IMR-90 (cell line): ENCODE measurements around the gene USP9X. TPM values are rescaled to one million over a fixed set of nuclear protein-coding genes. Genes with fewer than 3 reads are reported as not detected.

Source experiments
- ATAC-seq: fragments of 200-7000 bp; cut with Tn5 transposase; 2 replicates; pipeline ENCODE4 v1.9.1; 2020; ENCODE audit warnings: low read depth, mild to moderate bottlenecking, moderate library complexity
- BruUV-seq: library from RNA; stranded (reverse); fragments of 400-500 nt; replicated peaks from 2 replicates; lab custom pipeline; 2021; lab: Mats Ljungman, UMichigan
- CTCF ChIA-PET: fragments of 300-600 bp; formaldehyde crosslinking; extraction: SDS; loops from one replicate; lab custom pipeline; 2021; ENCODE audit warnings: antibody characterized with exemption; lab: Yijun Ruan, JAX
- POLR2A ChIA-PET: fragments of 300-600 bp; sonication (Branson Sonifier 250); formaldehyde crosslinking; loops from one replicate; lab custom pipeline; 2022; ENCODE audit warnings: antibody characterized with exemption; ENCODE audit not compliant: unreplicated experiment; lab: Charles Lee
- DNase-seq: peaks from one replicate; pipeline ENCODE4 v3.0.0; 2013
- H2AFZ ChIP-seq: replicated peaks from 2 replicates; pipeline ENCODE3; 2013; ENCODE audit warnings: low read length, mild to moderate bottlenecking; ENCODE audit not compliant: poor library complexity
- H2AK5ac ChIP-seq: 2 replicates; pipeline ENCODE4 v1.6.1; 2013; ENCODE audit warnings: low read depth, low read length, inconsistent platforms
- H2AK9ac ChIP-seq: replicated peaks from 2 replicates; pipeline ENCODE3; 2013; ENCODE audit warnings: mild to moderate bottlenecking, low read depth, low read length, moderate library complexity; ENCODE audit not compliant: poor library complexity
- H2BK120ac ChIP-seq: 2 replicates; pipeline ENCODE4 v1.6.1; 2013; ENCODE audit warnings: low read depth, low read length, inconsistent platforms
- H2BK15ac ChIP-seq: 3 replicates; pipeline ENCODE4 v1.6.1; 2013; ENCODE audit warnings: low read depth, low read length, inconsistent platforms
- H2BK20ac ChIP-seq: 2 replicates; pipeline ENCODE4 v1.6.1; 2013; ENCODE audit warnings: low read depth, mild to moderate bottlenecking, inconsistent platforms, low read length, moderate library complexity
- H2BK5ac ChIP-seq: 2 replicates; pipeline ENCODE4 v1.6.1; 2013; ENCODE audit warnings: mild to moderate bottlenecking, low read depth, low read length, inconsistent platforms; ENCODE audit not compliant: poor library complexity, severe bottlenecking
- H3K14ac ChIP-seq: replicated peaks from 2 replicates; pipeline ENCODE4 v1.6.1; 2013; ENCODE audit warnings: low read depth, low read length, inconsistent platforms
- H3K18ac ChIP-seq: 2 replicates; pipeline ENCODE4 v1.6.1; 2013; ENCODE audit warnings: low read depth, low read length, control low read depth
- H3K23ac ChIP-seq: 2 replicates; pipeline ENCODE4 v1.6.1; 2013; ENCODE audit warnings: low read depth, low read length, inconsistent platforms
- H3K27ac ChIP-seq: 2 replicates; pipeline ENCODE4 v1.5.1; 2013; ENCODE audit warnings: mild to moderate bottlenecking, control low read depth, low read length; ENCODE audit not compliant: insufficient read depth
- H3K27me3 ChIP-seq: 2 replicates; pipeline ENCODE4 v1.6.1; 2013; ENCODE audit warnings: low read length; ENCODE audit not compliant: control insufficient read depth, insufficient read depth
- H3K36me3 ChIP-seq: 2 replicates; pipeline ENCODE4 v1.6.1; 2013; ENCODE audit warnings: low read length, mixed read lengths; ENCODE audit not compliant: control insufficient read depth, insufficient read depth
- H3K4ac ChIP-seq: 2 replicates; pipeline ENCODE4 v1.6.1; 2013; ENCODE audit warnings: low read depth, low read length, inconsistent platforms
- H3K4me1 ChIP-seq: 2 replicates; pipeline ENCODE4 v1.6.1; 2013; ENCODE audit warnings: low read length, mixed read lengths; ENCODE audit not compliant: control insufficient read depth, insufficient read depth
- H3K4me2 ChIP-seq: 2 replicates; pipeline ENCODE4 v1.6.1; 2013; ENCODE audit warnings: low read depth, mild to moderate bottlenecking, control low read depth, low read length, moderate library complexity
- H3K4me3 ChIP-seq: 2 replicates; pipeline ENCODE4 v1.5.1; 2013; ENCODE audit warnings: low read depth, mild to moderate bottlenecking, control low read depth, low read length, moderate library complexity; ENCODE audit not compliant: insufficient read depth
- H3K56ac ChIP-seq: 2 replicates; pipeline ENCODE4 v1.6.1; 2013; ENCODE audit warnings: low read length, inconsistent platforms; ENCODE audit not compliant: insufficient read depth; ENCODE audit errors: extremely low read depth
- H3K79me1 ChIP-seq, 2 experiments: 2 replicates each; pipeline ENCODE4 v1.6.1; 2013; ENCODE audit warnings: low read length in 2 of 2, inconsistent platforms in 1 of 2, low read depth in 1 of 2
- H3K9ac ChIP-seq: 2 replicates; pipeline ENCODE4 v1.6.1; 2013; ENCODE audit warnings: low read depth, low read length, control low read depth
- H3K9me1 ChIP-seq: 2 replicates; pipeline ENCODE4 v1.6.1; 2013; ENCODE audit warnings: low read length, inconsistent platforms; ENCODE audit not compliant: insufficient read depth
- H3K9me3 ChIP-seq: 2 replicates; pipeline ENCODE4 v1.6.1; 2013; ENCODE audit warnings: low read length; ENCODE audit not compliant: control insufficient read depth, insufficient read depth
- H4K20me1 ChIP-seq: 2 replicates; pipeline ENCODE4 v1.6.1; 2013; ENCODE audit warnings: low read length, inconsistent platforms; ENCODE audit not compliant: insufficient read depth
- H4K5ac ChIP-seq: 2 replicates; pipeline ENCODE4 v1.6.1; 2013; ENCODE audit warnings: mild to moderate bottlenecking, low read depth, low read length, control low read depth
- H4K8ac ChIP-seq, 2 experiments: 2 replicates each; pipeline ENCODE4 v1.6.1; 2013; ENCODE audit warnings: low read depth in 2 of 2, low read length in 2 of 2, control low read depth in 1 of 2, inconsistent platforms in 1 of 2
- H4K91ac ChIP-seq: 2 replicates; pipeline ENCODE4 v1.6.1; 2013; ENCODE audit warnings: low read depth, low read length, inconsistent platforms; ENCODE audit not compliant: insufficient read depth
- CEBPB ChIP-seq: IDR thresholded peaks from 2 replicates; pipeline ENCODE4 v1.6.1; 2012; ENCODE audit warnings: low read depth, low read length, improper control_type of control experiment
- SMC3 ChIP-seq: fragments of 150-350 bp; IDR thresholded peaks from 2 replicates; pipeline ENCODE4 v1.6.1; 2016; ENCODE audit warnings: low read depth, mild to moderate bottlenecking, antibody characterized with exemption, low read length, moderate library complexity
- WGBS, 2 experiments: methylation state at CpG; one replicate each; pipeline versions ENCODE4 v1.1.5 to v1.1.7; 2013; ENCODE audit warnings: missing lambda C conversion rate in 2 of 2; ENCODE audit not compliant: insufficient read length in 1 of 2; ENCODE audit errors: extremely low coverage in 2 of 2; 5-methylcytosine and 5-hydroxymethylcytosine counted together
- dilution Hi-C: fragments of 300-500 bp; cut with HindIII; formaldehyde crosslinking; loops from one replicate; pipeline ENCODE4 v1.14.3; 2018; ENCODE audit warnings: low sequenced_read_pairs; ENCODE audit not compliant: unreplicated experiment
- in situ Hi-C: fragments of 300-500 bp; cut with MboI; formaldehyde crosslinking; loops from 3 replicates; pipeline ENCODE4 v1.14.3; 2019; ENCODE audit warnings: low sequenced_read_pairs, inconsistent platforms, mixed read lengths
- intact Hi-C: fragments of 100-400 bp; cut with micrococcal nuclease; formaldehyde crosslinking; loops from 2 replicates; pipeline ENCODE4 v1.10.0; 2022
- polyA plus RNA-seq, 3 experiments: library from polyadenylated mRNA; depleted of rRNA; stranded (reverse); fragments of >200 nt; gene quantifications; 2 replicates each; pipeline ENCODE4 v1.2.3, GENCODE V29; 2012; ENCODE audit warnings: low replicate concordance in 1 of 3
- total RNA-seq: library from RNA; depleted of rRNA; stranded (reverse); fragments of >200 nt; gene quantifications from 2 replicates; pipeline ENCODE4 v1.2.3, GENCODE V29; 2012

The USP9X gene
- total and polyA plus RNA-seq, 2 of the 4 experiments (the other 2 are of a cell fraction), result 17.5 to 104 TPM

GRCh38 chrX:41167888-41168287, 82.6 kb downstream of the USP9X start:
- no peak overlapping the region for H2AK5ac ChIP-seq
- no peaks in the 10 kb centered on the region for H3K27me3 ChIP-seq
- H2BK120ac ChIP-seq, result no peak overlapping the region
- no peak overlapping the region for H3K4me2 ChIP-seq
- intact Hi-C loops (no loop called here), dilution Hi-C loops (no loop called here), in situ Hi-C loops (no loop called here)
- H3K4me1 ChIP-seq, result no peaks in the 10 kb centered on the region
- H3K4ac ChIP-seq, result no peak overlapping the region
- DNase-seq (no peak), ATAC-seq (no peak)
- no peak overlapping the region for H4K8ac ChIP-seq
- H3K18ac ChIP-seq, result no peak overlapping the region
- no peak overlapping the region for H2BK20ac ChIP-seq
- ChIA-PET CTCF (interaction anchor here (1.0 kb wide), 1 partner anchor 20 kb away, joined by 3 read pairs; no protein-coding TSS in a partner anchor), POLR2A (no interaction called here)
- no peak overlapping the region for H2BK5ac ChIP-seq
- peaks cover 6% of the 10 kb centered on the region for H4K20me1 ChIP-seq
- H3K23ac ChIP-seq, result no peak overlapping the region
- H2AK9ac ChIP-seq, result no peak overlapping the region
- no peak overlapping the region for H4K91ac ChIP-seq
- H3K9ac ChIP-seq, result no peak overlapping the region
- no peaks in the 10 kb centered on the region for H3K9me3 ChIP-seq
- H3K14ac ChIP-seq, result no peak overlapping the region
- H2AFZ ChIP-seq, result no peak overlapping the region
- no CpG with 5 or more reads among the region's 4 CpGs for WGBS, 2 experiments
- peaks cover 18% of the 10 kb centered on the region for H3K36me3 ChIP-seq
- H3K79me1 ChIP-seq, result peaks cover 0 to 10% of the 10 kb centered on the region in 2 experiments; a peak in 2 of 4 replicates
- H3K27ac ChIP-seq, result no peak overlapping the region
- H3K9me1 ChIP-seq, result no peaks in the 10 kb centered on the region
- TF ChIP-seq CEBPB, result peak; percentile 17; the same call in 1 of the 2 replicates
- TF ChIP-seq SMC3, result no peak
- H3K56ac ChIP-seq, result no peak overlapping the region
- H3K4me3 ChIP-seq, result no peak overlapping the region
- BruUV-seq, result no TSS peak
- no peak overlapping the region for H2BK15ac ChIP-seq
- H4K5ac ChIP-seq, result no peak overlapping the region
